Colonic mucosa (tissue), 4 donors: ENCODE data around the gene PSMA7. TPM values are rescaled to one million over a fixed set of nuclear protein-coding genes. Genes with fewer than 3 reads are reported as not detected.

Experiments used
- DNase-seq: peaks from one replicate; pipeline ENCODE4 v3.0.0-alpha.2; 2020
- H3K27ac ChIP-seq: fragments of 200-600 bp; one replicate; pipeline ENCODE4 v1.8.0; 2021
- H3K27me3 ChIP-seq: fragments of 200-600 bp; one replicate; pipeline ENCODE4 v1.8.0; 2021
- H3K36me3 ChIP-seq: fragments of 200-600 bp; one replicate; pipeline ENCODE4 v1.8.0; 2021
- H3K4me1 ChIP-seq: fragments of 200-600 bp; one replicate; pipeline ENCODE4 v1.8.0; 2021; ENCODE audit warnings: mild to moderate bottlenecking
- H3K4me3 ChIP-seq: fragments of 200-600 bp; one replicate; pipeline ENCODE4 v1.8.0; 2021
- H3K9ac ChIP-seq, 2 donors: one replicate each; pipeline ENCODE4 v1.7.0; 2013; ENCODE audit warnings: control low read depth in 2 of 2, low read depth in 2 of 2, low read length in 2 of 2
- H3K9me3 ChIP-seq: fragments of 200-600 bp; one replicate; pipeline ENCODE4 v1.8.0; 2021
- intact Hi-C: fragments of 100-400 bp; cut with DNase I; formaldehyde crosslinking; loops from one replicate; pipeline ENCODE4 v1.14.1; 2022
- total RNA-seq, 2 donors: library from RNA; stranded (reverse); fragmentation: NEBNext Ultra II Directional in 1 of 2; extraction: Animal tissue kit (Norgen Biotek cat#: 25700) in 1 of 2; gene quantifications; one replicate each; pipeline ENCODE4 v1.2.1, GENCODE V29; 2021
- TF ChIP-seq, protein P1 (sequence below): fragments of 200-600 bp; IDR thresholded peaks from one replicate; pipeline ENCODE4 v1.8.0; 2022; ENCODE audit warnings: antibody characterized with exemption, mild to moderate bottlenecking
- donor health status: healthy.
- donor health status: DM: no; HTN: no; CAD: no.
- donor health status: DM: no; HTN: no; CAD: no.

Gene PSMA7
- total RNA-seq, 2 donors from 2014 or later: 164 to 315 TPM

GRCh38 chr20:62121776-62122653, 21.2 kb downstream of the PSMA7 start, which contains the start of gene LSM14B:
LSM14B (plus strand) TSS chr20:62122475; CDS start chr20:62122667, 192 bp downstream.
- peak; percentile 94 for DNase-seq
- Histone ChIP-seq H3K9ac (peak within 1 kb of the TSS; percentile 72 to 79), H3K9me3 (no peaks in the 10 kb centered on the region), H3K27me3 (no peaks in the 10 kb centered on the region), H3K4me1 (peaks cover 5% of the 10 kb centered on the region), H3K36me3 (peaks cover 14% of the 10 kb centered on the region), H3K27ac (peak within 1 kb of the TSS; percentile 93), H3K4me3 (peak within 1 kb of the TSS; percentile 78)
- TF ChIP-seq, protein P1, sequence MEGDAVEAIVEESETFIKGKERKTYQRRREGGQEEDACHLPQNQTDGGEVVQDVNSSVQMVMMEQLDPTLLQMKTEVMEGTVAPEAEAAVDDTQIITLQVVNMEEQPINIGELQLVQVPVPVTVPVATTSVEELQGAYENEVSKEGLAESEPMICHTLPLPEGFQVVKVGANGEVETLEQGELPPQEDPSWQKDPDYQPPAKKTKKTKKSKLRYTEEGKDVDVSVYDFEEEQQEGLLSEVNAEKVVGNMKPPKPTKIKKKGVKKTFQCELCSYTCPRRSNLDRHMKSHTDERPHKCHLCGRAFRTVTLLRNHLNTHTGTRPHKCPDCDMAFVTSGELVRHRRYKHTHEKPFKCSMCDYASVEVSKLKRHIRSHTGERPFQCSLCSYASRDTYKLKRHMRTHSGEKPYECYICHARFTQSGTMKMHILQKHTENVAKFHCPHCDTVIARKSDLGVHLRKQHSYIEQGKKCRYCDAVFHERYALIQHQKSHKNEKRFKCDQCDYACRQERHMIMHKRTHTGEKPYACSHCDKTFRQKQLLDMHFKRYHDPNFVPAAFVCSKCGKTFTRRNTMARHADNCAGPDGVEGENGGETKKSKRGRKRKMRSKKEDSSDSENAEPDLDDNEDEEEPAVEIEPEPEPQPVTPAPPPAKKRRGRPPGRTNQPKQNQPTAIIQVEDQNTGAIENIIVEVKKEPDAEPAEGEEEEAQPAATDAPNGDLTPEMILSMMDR: no peak
- intact Hi-C loops: no loop called here

GRCh38 chr20:62120990-62121775, 22.0 kb downstream of the PSMA7 start:
- intact Hi-C loops: no loop called here

DNA sequence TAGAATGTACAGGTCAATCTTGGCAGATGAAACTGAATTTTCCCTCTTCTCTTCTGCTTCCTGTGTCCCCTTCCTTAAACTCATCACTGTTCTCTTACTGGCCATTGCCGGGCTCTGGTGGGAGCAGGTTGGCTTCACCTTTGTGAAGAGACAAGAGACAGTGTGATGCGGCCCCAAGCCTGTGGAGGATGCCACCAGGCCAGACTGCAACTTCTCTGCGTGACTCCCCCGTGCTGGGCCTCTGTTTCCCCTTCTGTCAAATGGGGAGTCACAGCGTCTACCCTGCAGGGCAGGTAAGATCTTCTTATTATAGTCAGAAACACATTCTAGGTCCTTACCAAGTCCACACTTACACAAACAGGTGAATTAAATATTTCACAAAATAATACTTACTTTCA, 22.8 kb downstream of the PSMA7 start:
- Histone ChIP-seq H3K9ac (no peak overlapping the region), H3K36me3 (no peaks in the 10 kb centered on the region), H3K27me3 (no peaks in the 10 kb centered on the region), H3K27ac (no peak overlapping the region), H3K9me3 (no peaks in the 10 kb centered on the region), H3K4me3 (no peak overlapping the region), H3K4me1 (peaks cover 5% of the 10 kb centered on the region)
- no peak for DNase-seq
- TF ChIP-seq, protein P1: no peak
- intact Hi-C loops: no loop called here

More at GRCh38 chr20:62120990-62121775, 22.0 kb downstream of the PSMA7 start:
- peak overlapping the region; percentile 78 for H3K4me3 ChIP-seq
- H3K4me1 ChIP-seq: peaks cover 5% of the 10 kb centered on the region
- TF ChIP-seq, protein P1: no peak
- H3K36me3 ChIP-seq: peaks cover 8% of the 10 kb centered on the region
- H3K9me3 ChIP-seq: no peaks in the 10 kb centered on the region
- no peaks in the 10 kb centered on the region for H3K27me3 ChIP-seq
- peak overlapping the region; percentile 93 for H3K27ac ChIP-seq
- peak; percentile 61 for DNase-seq
- peak overlapping the region; percentile 60 to 79 for H3K9ac ChIP-seq

- Histone ChIP-seq H3K27ac (no peak overlapping the region), H3K9me3 (no peaks in the 10 kb centered on the region), H3K4me3 (no peak overlapping the region), H3K27me3 (no peaks in the 10 kb centered on the region), H3K4me1 (peaks cover 5% of the 10 kb centered on the region), H3K9ac (peak overlapping the region in 1 of 2 donors; percentile 30), H3K36me3 (no peaks in the 10 kb centered on the region)
- intact Hi-C loops: no loop called here
- peak; percentile 58 for DNase-seq
- TF ChIP-seq, protein P1: no peak
Measured at GRCh38 chr20:62119591-62120364, 23.4 kb downstream of the PSMA7 start.

- Histone ChIP-seq H3K4me1 (peaks cover 5% of the 10 kb centered on the region), H3K27me3 (no peaks in the 10 kb centered on the region), H3K9me3 (no peaks in the 10 kb centered on the region), H3K27ac (no peak overlapping the region), H3K9ac (peak overlapping the region in 1 of 2 donors; percentile 30), H3K4me3 (no peak overlapping the region), H3K36me3 (no peaks in the 10 kb centered on the region)
- intact Hi-C loops: no loop called here
- TF ChIP-seq, protein P1: no peak
- no peak for DNase-seq
Measured at GRCh38 chr20:62119115-62119514, 24.1 kb downstream of the PSMA7 start.
